Heart left ventricle (tissue), 13 donors: Measurements from ENCODE around the gene ETFB.
A peak's percentile ranks its signal among the peaks of the same experiment; 100 is the strongest.

Source experiments
- CTCF ChIP-seq, 12 donors: fragments of 200-600 bp; sonication (generic) in 4 of 12; IDR thresholded peaks; one replicate each; pipeline versions ENCODE4 v1.5.0 to v1.8.0; 2018 to 2022; ENCODE audit warnings: antibody characterized with exemption in 12 of 12, mild to moderate bottlenecking in 5 of 12
- POLR2A ChIP-seq, 2 donors: fragments of 450-650 bp; IDR thresholded peaks; one replicate each; pipeline ENCODE4 v1.6.1; 2017; ENCODE audit warnings: antibody characterized with exemption in 2 of 2, mild to moderate bottlenecking in 2 of 2, moderate library complexity in 2 of 2
- donor health status: ischemic (EF 13 %, LVEDD 7.1; RV severe dilation, severe dysfunction).
- donor health status: DM: no; HTN: yes; CAD: no.
- donor health status: DM: no; HTN: no; CAD: no.
- donor health status: ischemic (EF 25% LVEDD 6.9; RV normal size, moderate dysfunction).
- donor health status: ischemic (EF 25% LVEDD 5.7; RV mildly dilated, moderate dysfunction).
- donor health status: ischemic (EF 35%, LVEDD 5.7; RV mildly dilated, moderate dysfunction).
- donor health status: nonischemic (EF 11% LVEDD 7.7; RV severe dilation, severe dysfunction).
- donor health status: DM: yes; HTN: yes; CAD: no.
- donor health status: PGD.
- donor health status: ischemic (EF 29% LVEDD 5.4; RV normal size, mild dysfunction).
- donor health status: nonischemic (EF 23%, LVEDD 6.1; RV moderate dilation, normal function).

- peak; percentile 72 to 91 (median 80) for TF ChIP-seq CTCF (IDR thresholded peaks at IDR 0.05)
- no peak for TF ChIP-seq POLR2A (IDR thresholded peaks at IDR 0.05)
Observed at GRCh38 chr19:51338563-51339312, 27.4 kb downstream of the ETFB start.
